IMR-90 (cell line): ENCODE data around the gene RTEL1.

Experiments
- BHLHE40 ChIP-seq: fragments of 150-350 bp; IDR thresholded peaks from 2 replicates; pipeline ENCODE4 v1.6.1; 2016; ENCODE audit warnings: mild to moderate bottlenecking, low read depth, low read length
- CEBPB ChIP-seq: IDR thresholded peaks from 2 replicates; pipeline ENCODE4 v1.6.1; 2012; ENCODE audit warnings: low read depth, low read length, improper control_type of control experiment
- MXI1 ChIP-seq: IDR thresholded peaks from 2 replicates; pipeline ENCODE4 v1.6.1; 2012; ENCODE audit warnings: low read depth, mild to moderate bottlenecking, low read length, moderate library complexity, borderline replicate concordance
- NFE2L2 ChIP-seq: fragments of 150-350 bp; IDR thresholded peaks from 2 replicates; pipeline ENCODE4 v1.6.1; 2016; ENCODE audit warnings: low read depth, mild to moderate bottlenecking, low read length
- POLR2A ChIP-seq: IDR thresholded peaks from 2 replicates; pipeline ENCODE4 v1.6.1; 2012; ENCODE audit warnings: mild to moderate bottlenecking, low read depth, low read length
- RAD21 ChIP-seq: IDR thresholded peaks from 2 replicates; pipeline ENCODE4 v1.6.1; 2012; ENCODE audit warnings: low read length, improper control_type of control experiment
- RCOR1 ChIP-seq: IDR thresholded peaks from 2 replicates; pipeline ENCODE4 v1.6.1; 2012; ENCODE audit warnings: mild to moderate bottlenecking, low read length, improper control_type of control experiment; ENCODE audit not compliant: insufficient replicate concordance
- RFX5 ChIP-seq: IDR thresholded peaks from 2 replicates; pipeline ENCODE4 v1.8.0; 2012; ENCODE audit warnings: low read depth, mild to moderate bottlenecking, low read length, moderate library complexity
- TF ChIP-seq, protein P1 (sequence below): fragments of 150-350 bp; IDR thresholded peaks from 2 replicates; pipeline ENCODE4 v1.6.1; 2017; ENCODE audit warnings: mild to moderate bottlenecking, antibody characterized with exemption, low read length, low read depth
- TF ChIP-seq, protein P2 (sequence below): conservative IDR thresholded peaks from 2 replicates; pipeline ENCODE4 v1.5.1; 2012; ENCODE audit warnings: mild to moderate bottlenecking, low read depth, low read length, improper control_type of control experiment
- TF ChIP-seq, protein P3 (sequence below): fragments of 150-350 bp; IDR thresholded peaks from 2 replicates; pipeline ENCODE4 v1.6.1; 2016; ENCODE audit warnings: low read depth, mild to moderate bottlenecking, low read length, moderate library complexity, borderline replicate concordance

DNA sequence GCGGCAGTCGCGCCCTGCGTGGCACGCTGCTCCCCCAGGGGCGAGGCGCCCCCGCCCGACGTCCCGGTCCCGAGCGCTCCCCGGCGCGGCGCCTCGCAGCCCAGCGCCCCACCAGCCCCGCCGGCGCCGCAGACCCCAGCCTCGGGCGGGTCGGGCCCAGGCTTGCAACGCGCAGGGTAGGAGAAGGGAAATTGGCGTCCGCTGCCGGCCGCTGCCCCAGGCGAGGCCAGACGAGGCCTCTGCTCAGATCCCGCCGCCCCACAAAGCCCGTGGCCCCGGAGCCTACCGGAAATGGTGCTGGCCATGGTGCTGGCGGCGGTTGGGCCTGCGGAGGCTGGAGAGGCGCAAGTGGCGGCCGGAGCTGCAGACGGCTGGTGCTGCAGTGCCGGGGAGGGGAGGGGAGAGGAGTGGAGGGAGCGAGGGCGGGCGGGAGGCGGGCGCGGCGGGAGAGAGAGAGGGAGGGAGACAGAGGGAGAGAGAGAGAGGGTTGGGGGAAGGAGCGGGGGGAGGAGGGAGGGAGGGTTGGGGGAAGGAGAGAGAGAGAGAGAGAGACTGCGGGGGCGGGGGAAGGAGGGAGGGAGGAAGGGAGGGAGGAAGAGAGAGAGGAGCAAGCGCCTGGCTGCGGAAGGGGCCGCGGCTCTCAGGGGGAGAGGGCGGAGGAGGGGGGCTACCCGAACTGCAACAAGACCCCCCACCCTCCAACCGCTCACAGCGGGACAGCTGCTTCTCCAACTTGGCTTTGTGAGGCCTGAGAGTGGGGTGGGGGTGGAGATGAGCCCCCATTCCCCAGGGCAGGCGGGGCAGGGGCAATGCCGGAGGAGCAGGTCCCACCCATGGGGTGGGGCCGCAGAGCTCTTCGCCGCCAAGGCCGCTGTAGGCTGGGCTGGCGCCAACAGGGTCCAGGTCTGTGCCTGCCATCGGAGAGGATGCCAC, 4.8 kb upstream of the RTEL1 start, which contains the start of gene STMN3:
- TF ChIP-seq MXI1: peak; percentile 96
- TF ChIP-seq, protein P1, sequence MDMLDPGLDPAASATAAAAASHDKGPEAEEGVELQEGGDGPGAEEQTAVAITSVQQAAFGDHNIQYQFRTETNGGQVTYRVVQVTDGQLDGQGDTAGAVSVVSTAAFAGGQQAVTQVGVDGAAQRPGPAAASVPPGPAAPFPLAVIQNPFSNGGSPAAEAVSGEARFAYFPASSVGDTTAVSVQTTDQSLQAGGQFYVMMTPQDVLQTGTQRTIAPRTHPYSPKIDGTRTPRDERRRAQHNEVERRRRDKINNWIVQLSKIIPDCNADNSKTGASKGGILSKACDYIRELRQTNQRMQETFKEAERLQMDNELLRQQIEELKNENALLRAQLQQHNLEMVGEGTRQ: no peak
- TF ChIP-seq, protein P2, sequence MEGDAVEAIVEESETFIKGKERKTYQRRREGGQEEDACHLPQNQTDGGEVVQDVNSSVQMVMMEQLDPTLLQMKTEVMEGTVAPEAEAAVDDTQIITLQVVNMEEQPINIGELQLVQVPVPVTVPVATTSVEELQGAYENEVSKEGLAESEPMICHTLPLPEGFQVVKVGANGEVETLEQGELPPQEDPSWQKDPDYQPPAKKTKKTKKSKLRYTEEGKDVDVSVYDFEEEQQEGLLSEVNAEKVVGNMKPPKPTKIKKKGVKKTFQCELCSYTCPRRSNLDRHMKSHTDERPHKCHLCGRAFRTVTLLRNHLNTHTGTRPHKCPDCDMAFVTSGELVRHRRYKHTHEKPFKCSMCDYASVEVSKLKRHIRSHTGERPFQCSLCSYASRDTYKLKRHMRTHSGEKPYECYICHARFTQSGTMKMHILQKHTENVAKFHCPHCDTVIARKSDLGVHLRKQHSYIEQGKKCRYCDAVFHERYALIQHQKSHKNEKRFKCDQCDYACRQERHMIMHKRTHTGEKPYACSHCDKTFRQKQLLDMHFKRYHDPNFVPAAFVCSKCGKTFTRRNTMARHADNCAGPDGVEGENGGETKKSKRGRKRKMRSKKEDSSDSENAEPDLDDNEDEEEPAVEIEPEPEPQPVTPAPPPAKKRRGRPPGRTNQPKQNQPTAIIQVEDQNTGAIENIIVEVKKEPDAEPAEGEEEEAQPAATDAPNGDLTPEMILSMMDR: no peak
- peak; percentile 90 for TF ChIP-seq RCOR1
- TF ChIP-seq, protein P3, sequence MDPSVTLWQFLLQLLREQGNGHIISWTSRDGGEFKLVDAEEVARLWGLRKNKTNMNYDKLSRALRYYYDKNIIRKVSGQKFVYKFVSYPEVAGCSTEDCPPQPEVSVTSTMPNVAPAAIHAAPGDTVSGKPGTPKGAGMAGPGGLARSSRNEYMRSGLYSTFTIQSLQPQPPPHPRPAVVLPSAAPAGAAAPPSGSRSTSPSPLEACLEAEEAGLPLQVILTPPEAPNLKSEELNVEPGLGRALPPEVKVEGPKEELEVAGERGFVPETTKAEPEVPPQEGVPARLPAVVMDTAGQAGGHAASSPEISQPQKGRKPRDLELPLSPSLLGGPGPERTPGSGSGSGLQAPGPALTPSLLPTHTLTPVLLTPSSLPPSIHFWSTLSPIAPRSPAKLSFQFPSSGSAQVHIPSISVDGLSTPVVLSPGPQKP: no peak
- TF ChIP-seq RAD21: no peak
- no peak for TF ChIP-seq CEBPB
- no peak for TF ChIP-seq POLR2A
- no peak for TF ChIP-seq BHLHE40
- no peak for TF ChIP-seq NFE2L2
- no peak for TF ChIP-seq RFX5
